ENCODE data around the gene SFRP4. TPM values are rescaled to one million over a fixed set of nuclear protein-coding genes. Genes with fewer than 3 reads are reported as not detected.

Gene SFRP4
- total RNA-seq, 1 donor from 2014 or later = not detected

DNA sequence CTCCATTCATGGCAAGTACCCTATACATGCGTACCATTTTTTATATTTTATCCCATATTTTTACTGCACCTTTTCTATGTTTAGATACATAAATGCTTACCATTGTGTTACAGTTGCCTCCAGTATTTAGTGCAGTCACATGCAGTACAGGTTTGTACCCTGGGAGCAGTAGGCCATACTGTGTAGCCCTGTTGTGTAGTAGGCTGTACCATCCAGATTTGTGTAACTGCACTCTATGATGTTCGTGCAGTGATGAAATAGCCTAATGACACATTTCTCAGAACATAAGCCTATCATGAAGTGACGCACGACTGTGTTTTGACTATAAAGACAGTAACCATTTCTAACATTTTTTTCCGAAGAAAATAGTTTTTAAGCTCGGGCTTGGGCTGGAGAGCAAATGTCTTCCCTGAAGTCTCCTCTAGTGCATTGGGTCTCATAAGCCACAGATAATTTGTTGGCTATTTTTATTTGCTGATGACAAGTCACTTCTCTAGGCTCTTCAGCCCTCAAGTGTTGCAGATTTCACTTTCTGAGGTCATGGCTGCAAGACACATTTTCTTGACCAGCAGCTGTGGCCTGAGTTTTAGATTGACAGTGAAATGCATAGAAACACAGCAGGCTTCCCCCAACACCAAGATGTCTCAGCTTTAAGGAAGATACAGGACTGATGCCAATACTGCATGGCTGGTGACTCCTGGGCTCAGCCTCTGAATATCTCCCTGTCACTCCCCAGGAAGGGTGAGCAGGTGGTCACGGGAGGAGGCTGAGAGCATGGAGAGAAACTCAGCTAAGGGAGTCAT, 30.7 kb upstream of the SFRP4 start:
- H3K27ac Mint-ChIP-seq (ENCODE audit: unreplicated experiment) = no peak overlapping the region
- TF ChIP-seq, protein P1, sequence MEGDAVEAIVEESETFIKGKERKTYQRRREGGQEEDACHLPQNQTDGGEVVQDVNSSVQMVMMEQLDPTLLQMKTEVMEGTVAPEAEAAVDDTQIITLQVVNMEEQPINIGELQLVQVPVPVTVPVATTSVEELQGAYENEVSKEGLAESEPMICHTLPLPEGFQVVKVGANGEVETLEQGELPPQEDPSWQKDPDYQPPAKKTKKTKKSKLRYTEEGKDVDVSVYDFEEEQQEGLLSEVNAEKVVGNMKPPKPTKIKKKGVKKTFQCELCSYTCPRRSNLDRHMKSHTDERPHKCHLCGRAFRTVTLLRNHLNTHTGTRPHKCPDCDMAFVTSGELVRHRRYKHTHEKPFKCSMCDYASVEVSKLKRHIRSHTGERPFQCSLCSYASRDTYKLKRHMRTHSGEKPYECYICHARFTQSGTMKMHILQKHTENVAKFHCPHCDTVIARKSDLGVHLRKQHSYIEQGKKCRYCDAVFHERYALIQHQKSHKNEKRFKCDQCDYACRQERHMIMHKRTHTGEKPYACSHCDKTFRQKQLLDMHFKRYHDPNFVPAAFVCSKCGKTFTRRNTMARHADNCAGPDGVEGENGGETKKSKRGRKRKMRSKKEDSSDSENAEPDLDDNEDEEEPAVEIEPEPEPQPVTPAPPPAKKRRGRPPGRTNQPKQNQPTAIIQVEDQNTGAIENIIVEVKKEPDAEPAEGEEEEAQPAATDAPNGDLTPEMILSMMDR (IDR thresholded peaks at IDR 0.05; ENCODE audit: unreplicated experiment) = no peak
- no peak overlapping the region for H3K4me3 Mint-ChIP-seq (ENCODE audit: unreplicated experiment)
- H3K27me3 Mint-ChIP-seq (ENCODE audit: unreplicated experiment) = peaks cover 1% of the 10 kb centered on the region
- H3K4me1 Mint-ChIP-seq (ENCODE audit: unreplicated experiment) = peaks cover 8% of the 10 kb centered on the region
- H3K9me3 Mint-ChIP-seq (ENCODE audit: unreplicated experiment) = no peaks in the 10 kb centered on the region
- peaks cover 5% of the 10 kb centered on the region for H3K36me3 Mint-ChIP-seq (ENCODE audit: low read depth, unreplicated experiment)
- DNase-seq (ENCODE audit: low spot score) = no peak

DNA sequence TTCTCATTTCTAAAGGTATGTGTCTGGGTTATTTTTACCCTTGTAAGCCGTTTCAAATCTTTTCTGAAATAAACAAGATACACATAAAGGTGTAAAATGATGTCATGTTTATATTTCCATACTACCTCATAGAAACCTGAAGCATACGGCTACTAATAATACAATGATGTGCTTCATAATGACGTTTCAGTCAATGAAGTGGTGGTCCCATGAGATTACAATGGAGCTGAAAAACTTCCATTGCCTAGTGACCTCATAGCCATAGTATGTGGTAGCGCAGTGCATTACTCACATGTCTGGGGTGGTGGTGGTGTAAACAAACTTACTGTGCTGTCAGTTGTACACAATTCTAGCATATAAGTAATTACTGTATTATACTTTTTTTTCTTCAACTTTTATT, 28.7 kb upstream of the SFRP4 start:
- no peak for DNase-seq (ENCODE audit: low spot score)
- peaks cover 8% of the 10 kb centered on the region for H3K4me1 Mint-ChIP-seq (ENCODE audit: unreplicated experiment)
- H3K27me3 Mint-ChIP-seq (ENCODE audit: unreplicated experiment) = no peaks in the 10 kb centered on the region
- H3K27ac Mint-ChIP-seq (ENCODE audit: unreplicated experiment) = no peak overlapping the region
- no peaks in the 10 kb centered on the region for H3K9me3 Mint-ChIP-seq (ENCODE audit: unreplicated experiment)
- H3K4me3 Mint-ChIP-seq (ENCODE audit: unreplicated experiment) = no peak overlapping the region
- TF ChIP-seq, protein P1 (IDR thresholded peaks at IDR 0.05; ENCODE audit: unreplicated experiment) = no peak
- H3K36me3 Mint-ChIP-seq (ENCODE audit: low read depth, unreplicated experiment) = no peaks in the 10 kb centered on the region

DNA sequence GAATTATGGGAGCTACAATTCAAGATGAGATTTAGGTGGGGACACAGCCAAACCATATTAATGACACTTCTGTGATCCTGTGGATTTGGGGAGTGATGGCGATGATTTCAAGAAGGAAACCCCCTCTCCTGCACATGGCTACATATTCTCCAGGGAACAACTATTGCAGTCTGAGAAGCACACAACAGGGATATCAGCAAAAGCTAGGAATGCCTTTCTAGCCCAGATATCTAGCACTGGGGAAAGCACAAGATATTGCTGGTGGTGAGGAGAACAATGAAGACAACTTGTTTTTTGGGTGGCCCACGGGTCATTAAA, 28.1 kb upstream of the SFRP4 start:
- no peak for DNase-seq (ENCODE audit: low spot score)
- H3K27me3 Mint-ChIP-seq (ENCODE audit: unreplicated experiment) = no peaks in the 10 kb centered on the region
- H3K27ac Mint-ChIP-seq (ENCODE audit: unreplicated experiment) = no peak overlapping the region
- no peaks in the 10 kb centered on the region for H3K9me3 Mint-ChIP-seq (ENCODE audit: unreplicated experiment)
- TF ChIP-seq, protein P1 (IDR thresholded peaks at IDR 0.05; ENCODE audit: unreplicated experiment) = no peak
- H3K4me1 Mint-ChIP-seq (ENCODE audit: unreplicated experiment) = peaks cover 8% of the 10 kb centered on the region
- no peak overlapping the region for H3K4me3 Mint-ChIP-seq (ENCODE audit: unreplicated experiment)
- no peaks in the 10 kb centered on the region for H3K36me3 Mint-ChIP-seq (ENCODE audit: low read depth, unreplicated experiment)

DNA sequence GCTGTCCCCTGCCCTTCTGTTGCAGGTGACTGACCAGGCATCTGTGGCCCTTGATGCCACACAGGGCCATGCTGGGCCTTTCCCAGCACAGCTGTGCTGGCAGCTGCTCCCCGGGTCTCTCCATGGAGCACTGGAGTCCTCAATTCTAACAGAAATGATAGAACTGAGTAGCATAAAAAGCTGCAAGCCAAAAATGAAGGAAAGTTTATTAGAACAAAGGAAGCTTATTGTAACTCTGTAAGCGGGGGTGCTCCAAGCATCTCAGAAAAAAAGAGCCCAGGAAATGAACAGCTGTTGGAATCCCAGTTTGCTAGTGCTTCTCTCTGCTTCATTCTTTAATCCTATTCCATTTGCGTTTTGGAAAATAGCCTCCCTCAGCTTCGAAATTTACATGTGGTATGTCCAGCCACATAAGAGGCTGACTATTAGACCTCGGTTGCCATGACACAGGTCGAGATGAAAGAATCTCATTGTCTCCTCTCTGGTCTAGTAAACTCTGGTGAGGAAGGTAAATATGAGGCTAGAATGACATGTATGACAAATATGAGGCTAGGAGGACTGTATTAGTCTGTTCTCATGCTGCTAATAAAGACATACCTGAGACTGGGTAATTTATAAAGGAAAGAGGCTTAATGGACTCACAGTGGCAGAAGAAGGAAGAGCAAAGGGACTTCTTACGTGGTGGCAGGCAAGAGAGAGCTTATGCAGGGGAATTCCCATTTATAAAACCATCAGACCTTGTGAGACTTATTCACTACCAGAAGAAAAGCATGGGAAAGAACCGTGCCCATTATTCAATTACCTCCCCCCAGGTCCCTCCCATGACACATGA, 27.5 kb upstream of the SFRP4 start:
- TF ChIP-seq, protein P1 (IDR thresholded peaks at IDR 0.05; ENCODE audit: unreplicated experiment) = no peak
- Mint-ChIP-seq H3K4me3 (ENCODE audit: unreplicated experiment) (no peak overlapping the region), H3K27ac (ENCODE audit: unreplicated experiment) (no peak overlapping the region), H3K9me3 (ENCODE audit: unreplicated experiment) (no peaks in the 10 kb centered on the region), H3K4me1 (ENCODE audit: unreplicated experiment) (peaks cover 8% of the 10 kb centered on the region), H3K27me3 (ENCODE audit: unreplicated experiment) (no peaks in the 10 kb centered on the region), H3K36me3 (ENCODE audit: low read depth, unreplicated experiment) (no peaks in the 10 kb centered on the region)
- no peak for DNase-seq (ENCODE audit: low spot score)

Data from endothelial cell (in vitro differentiated cells).